ENCODE data around the gene EXOSC2. TPM values are rescaled to one million over a fixed set of nuclear protein-coding genes. Genes with fewer than 3 reads are reported as not detected.

EXOSC2 gene
- total RNA-seq, 1 experiment from 2014 or later: 41.0 TPM

GRCh38 chr9:130672466-130672865, 21.1 kb upstream of the EXOSC2 start:
- intact Hi-C loops (cut with micrococcal nuclease; ENCODE audit: unreplicated experiment): no loop called here
- POLR2A ChIA-PET: no interaction called here
- Histone ChIP-seq H3K9me3 (ENCODE audit: control insufficient read depth, insufficient read depth, low read depth, low read length) (no peaks in the 10 kb centered on the region), H3K27me3 (ENCODE audit: control insufficient read depth, insufficient read depth, low read length) (no peaks in the 10 kb centered on the region), H3K36me3 (ENCODE audit: control insufficient read depth, insufficient read depth, low read length) (no peaks in the 10 kb centered on the region), H3K4me1 (ENCODE audit: control insufficient read depth, insufficient read depth, low read length) (no peaks in the 10 kb centered on the region), H3K27ac (ENCODE audit: low read length) (no peak overlapping the region), H3K4me3 (ENCODE audit: low read depth in 2 of 2, low read length in 2 of 2) (no peak overlapping the region)
- ATAC-seq: no peak
- in situ Hi-C loops (cut with HindIII; ENCODE audit: low pct_unique_long_range_greater_than_20kb, low sequenced_read_pairs): no loop called here
- no TSS peak for BruUV-seq (replicated peaks)
- no peak for DNase-seq (ENCODE audit: low read depth, low spot score)
- TF ChIP-seq REST (IDR thresholded peaks at IDR 0.05; ENCODE audit: insufficient read depth in 1 of 2, low read depth in 2 of 2, low read length in 1 of 2): no peak
- no peak for TF ChIP-seq SIN3A (IDR thresholded peaks at IDR 0.05; ENCODE audit: borderline replicate concordance, insufficient read depth, low read depth, low read length)
- no peak for TF ChIP-seq CTCF (IDR thresholded peaks at IDR 0.05)
- no peak for TF ChIP-seq TCF7L2 (IDR thresholded peaks at IDR 0.05; ENCODE audit: low read depth, low read length)
- TF ChIP-seq POLR2AphosphoS5 (IDR thresholded peaks at IDR 0.05; ENCODE audit: low read depth, low read length): no peak
- CTCF ChIA-PET: no interaction called here

- Histone ChIP-seq H3K9me3 (ENCODE audit: control insufficient read depth, insufficient read depth, low read depth, low read length) (no peaks in the 10 kb centered on the region), H3K36me3 (ENCODE audit: control insufficient read depth, insufficient read depth, low read length) (no peaks in the 10 kb centered on the region), H3K27ac (ENCODE audit: low read length) (no peak overlapping the region), H3K27me3 (ENCODE audit: control insufficient read depth, insufficient read depth, low read length) (no peaks in the 10 kb centered on the region), H3K4me3 (ENCODE audit: low read depth in 2 of 2, low read length in 2 of 2) (no peak overlapping the region), H3K4me1 (ENCODE audit: control insufficient read depth, insufficient read depth, low read length) (no peaks in the 10 kb centered on the region)
- ChIA-PET POLR2A (no interaction called here), CTCF (no interaction called here)
- in situ Hi-C loops (cut with HindIII; ENCODE audit: low pct_unique_long_range_greater_than_20kb, low sequenced_read_pairs): no loop called here
- ATAC-seq (no peak), DNase-seq (ENCODE audit: low read depth, low spot score) (no peak)
- TF ChIP-seq REST (IDR thresholded peaks at IDR 0.05; ENCODE audit: insufficient read depth in 1 of 2, low read depth in 2 of 2, low read length in 1 of 2) (no peak), TCF7L2 (IDR thresholded peaks at IDR 0.05; ENCODE audit: low read depth, low read length) (no peak), CTCF (IDR thresholded peaks at IDR 0.05) (no peak), POLR2AphosphoS5 (IDR thresholded peaks at IDR 0.05; ENCODE audit: low read depth, low read length) (no peak), SIN3A (IDR thresholded peaks at IDR 0.05; ENCODE audit: borderline replicate concordance, insufficient read depth, low read depth, low read length) (no peak)
- intact Hi-C loops (cut with micrococcal nuclease; ENCODE audit: unreplicated experiment): no loop called here
- BruUV-seq (replicated peaks): no TSS peak
Observed at GRCh38 chr9:130672933-130673615, 20.5 kb upstream of the EXOSC2 start.
